Sigmoid colon (tissue), 7 donors: ENCODE data around the gene GIGYF2. TPM values are rescaled to one million over a fixed set of nuclear protein-coding genes. Genes with fewer than 3 reads are reported as not detected.

Experiments used
- DNase-seq: peaks from one replicate; pipeline ENCODE4 v3.0.0-alpha.2; 2019
- H3K27ac ChIP-seq, 4 donors: fragments of 200-600 bp; sonication (generic); one replicate each; pipeline ENCODE4 v1.5.1; 2016 to 2019; ENCODE audit warnings: mild to moderate bottlenecking in 1 of 4
- H3K27me3 ChIP-seq, 3 donors: fragments of 200-600 bp; sonication (generic); one replicate each; pipeline ENCODE4 v1.5.1; 2019; ENCODE audit warnings: mild to moderate bottlenecking in 1 of 3
- H3K36me3 ChIP-seq, 4 donors: fragments of 200-600 bp; sonication (generic); one replicate each; pipeline ENCODE4 v1.5.1; 2016 to 2019
- H3K4me1 ChIP-seq, 4 donors: fragments of 200-600 bp; sonication (generic); one replicate each; pipeline ENCODE4 v1.5.1; 2017 to 2019
- H3K4me3 ChIP-seq, 4 donors: fragments of 200-600 bp; sonication (generic); one replicate each; pipeline ENCODE4 v1.5.1; 2017 to 2019; ENCODE audit warnings: mild to moderate bottlenecking in 2 of 4, moderate library complexity in 1 of 4
- H3K9me3 ChIP-seq, 4 donors: fragments of 200-600 bp in 3 of 4; sonication (generic) in 3 of 4; one replicate each; pipeline versions ENCODE4 v1.5.1 to v1.6.1; 2013 to 2019
- CTCF ChIP-seq, 4 experiments: fragments of 450-650 bp in 3 of 4; fragments of 200-600 bp in 1 of 4; IDR thresholded peaks; one replicate each; pipeline ENCODE4 v1.5.1; 2016 to 2019; ENCODE audit warnings: antibody characterized with exemption in 4 of 4, mild to moderate bottlenecking in 3 of 4, moderate library complexity in 2 of 4
- EP300 ChIP-seq, 4 donors: sonication (generic); formaldehyde crosslinking; IDR thresholded peaks; one replicate each; pipeline ENCODE4 v1.6.1; 2017; ENCODE audit warnings: antibody characterized with exemption in 4 of 4
- POLR2A ChIP-seq, 2 donors: fragments of 450-650 bp; IDR thresholded peaks; one replicate each; pipeline ENCODE4 v1.6.1; 2016; ENCODE audit warnings: antibody characterized with exemption in 2 of 2, mild to moderate bottlenecking in 2 of 2, moderate library complexity in 2 of 2
- POLR2AphosphoS5 ChIP-seq, 4 donors: sonication (generic); formaldehyde crosslinking; IDR thresholded peaks; one replicate each; pipeline ENCODE4 v1.6.1; 2017; ENCODE audit warnings: antibody characterized with exemption in 4 of 4
- WGBS, 2 donors: extraction: QIAGEN DNeasy Blood & Tissue Kit; methylation state at CpG; one replicate each; pipeline ENCODE4 v1.1.7; 2013; 5-methylcytosine and 5-hydroxymethylcytosine counted together
- intact Hi-C: fragments of 100-400 bp; cut with DNase I; formaldehyde crosslinking; loops from one replicate; pipeline ENCODE4 v1.15.1; 2023
- polyA plus RNA-seq, 3 donors: library from polyadenylated mRNA; stranded (reverse); fragments of 200-250 nt; gene quantifications; one replicate each; pipeline ENCODE4 v1.2.3, GENCODE V29; 2013
- total RNA-seq, 4 donors: library from RNA; depleted of rRNA; stranded (reverse); fragments of >200 nt; gene quantifications; one replicate each; pipeline ENCODE4 v1.1.0, GENCODE V29; 2016
- donor health status: healthy with polysubstance abuse.
- donor health status: Bipolar disorder and iron deficiency.
- donor health status: healthy.

Gene GIGYF2
- total and polyA plus RNA-seq, 7 donors: 10.2 to 90.0 (median 62.9) TPM

GRCh38 chr2:232886176-232886575 lies 189.0 kb downstream of the GIGYF2 start:
- H3K4me1 ChIP-seq: peaks cover 0 to 4% (median 0%) of the 10 kb centered on the region in 4 donors
- no peaks in the 10 kb centered on the region for H3K36me3 ChIP-seq
- intact Hi-C loops: no loop called here
- TF ChIP-seq POLR2AphosphoS5 (IDR thresholded peaks at IDR 0.05): no peak
- TF ChIP-seq CTCF (IDR thresholded peaks at IDR 0.05): no peak
- TF ChIP-seq POLR2A (IDR thresholded peaks at IDR 0.05): no peak
- TF ChIP-seq EP300 (IDR thresholded peaks at IDR 0.05): no peak
- WGBS, 2 donors: 88 to 89% methylated on average over 11 of the region's 11 CpGs
- no peak overlapping the region for H3K4me3 ChIP-seq
- H3K9me3 ChIP-seq: no peaks in the 10 kb centered on the region
- peaks cover 2 to 27% (median 9%) of the 10 kb centered on the region in 3 donors for H3K27me3 ChIP-seq
- DNase-seq: no peak
- H3K27ac ChIP-seq: no peak overlapping the region

DNA sequence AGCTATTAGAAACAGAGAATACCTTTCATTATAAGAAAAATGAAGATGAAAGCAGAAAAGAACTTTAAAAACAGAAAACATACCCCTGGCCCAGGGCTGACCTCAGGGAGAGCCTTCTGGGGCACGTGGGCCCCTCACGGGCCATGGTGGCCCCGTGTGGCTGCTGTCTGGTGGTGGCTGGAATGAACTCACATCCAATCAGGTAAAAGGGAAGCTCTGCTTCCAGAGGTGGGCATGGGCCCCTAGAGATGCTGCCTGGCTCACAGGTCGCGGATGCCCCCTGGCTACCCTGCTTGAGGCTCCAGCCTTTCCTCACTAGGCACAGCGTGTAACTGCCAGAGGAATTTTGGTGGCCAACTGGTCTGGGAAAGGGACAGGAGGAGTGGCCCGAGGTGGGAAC lies 189.5 kb downstream of the GIGYF2 start:
- H3K27me3 ChIP-seq: peaks cover 2 to 31% (median 9%) of the 10 kb centered on the region in 3 donors
- H3K27ac ChIP-seq: no peak overlapping the region
- 85 to 87% methylated on average over 7 of the region's 7 CpGs for WGBS, 2 donors
- DNase-seq: no peak
- intact Hi-C loops: no loop called here
- peaks cover 0 to 6% (median 0%) of the 10 kb centered on the region in 4 donors for H3K4me1 ChIP-seq
- no peaks in the 10 kb centered on the region for H3K9me3 ChIP-seq
- no peaks in the 10 kb centered on the region for H3K36me3 ChIP-seq
- no peak for TF ChIP-seq EP300 (IDR thresholded peaks at IDR 0.05)
- no peak for TF ChIP-seq POLR2A (IDR thresholded peaks at IDR 0.05)
- no peak for TF ChIP-seq POLR2AphosphoS5 (IDR thresholded peaks at IDR 0.05)
- no peak for TF ChIP-seq CTCF (IDR thresholded peaks at IDR 0.05)
- no peak overlapping the region for H3K4me3 ChIP-seq

DNA sequence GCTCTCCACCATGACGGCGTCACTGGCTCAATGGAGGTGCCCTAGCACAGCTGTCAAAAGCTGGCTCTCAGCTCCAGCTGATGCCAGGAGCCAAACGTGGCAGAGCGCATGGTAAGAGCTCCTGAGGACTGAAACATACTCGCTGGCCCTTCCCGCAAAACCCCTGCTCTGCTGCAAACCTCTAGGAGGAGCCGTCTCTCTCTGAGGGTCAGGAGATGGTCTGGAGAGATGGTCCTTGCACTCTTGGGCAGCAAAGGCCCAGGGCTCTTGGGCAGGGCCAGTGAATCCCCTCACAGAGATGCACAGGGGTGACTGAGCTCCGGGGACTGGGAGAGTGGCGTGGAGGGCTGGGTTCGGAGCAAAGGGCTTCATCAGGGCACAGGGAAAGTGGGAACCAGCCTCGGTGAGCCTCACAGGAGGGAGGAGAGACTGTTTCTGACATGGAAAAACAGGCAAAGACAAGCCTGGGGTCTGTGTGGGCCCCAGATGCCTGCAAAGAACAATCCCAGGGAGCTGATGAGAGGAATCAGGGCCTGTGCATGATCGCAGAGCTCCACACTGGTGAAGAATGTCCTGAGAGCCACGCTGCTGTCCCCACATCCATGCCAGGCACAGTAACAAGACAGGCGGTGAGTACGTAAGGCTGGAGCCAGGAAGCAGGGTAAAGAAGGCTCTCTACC lies 190.2 kb downstream of the GIGYF2 start:
- Histone ChIP-seq H3K9me3 (no peaks in the 10 kb centered on the region), H3K27me3 (peaks cover 2 to 37% (median 9%) of the 10 kb centered on the region in 3 donors), H3K36me3 (no peaks in the 10 kb centered on the region), H3K4me3 (no peak overlapping the region), H3K4me1 (peaks cover 0 to 6% (median 0%) of the 10 kb centered on the region in 4 donors), H3K27ac (no peak overlapping the region)
- intact Hi-C loops: no loop called here
- WGBS, 2 donors: 85 to 87% methylated on average over 15 of the region's 15 CpGs
- TF ChIP-seq CTCF (IDR thresholded peaks at IDR 0.05) (no peak), POLR2AphosphoS5 (IDR thresholded peaks at IDR 0.05) (no peak), EP300 (IDR thresholded peaks at IDR 0.05) (no peak), POLR2A (IDR thresholded peaks at IDR 0.05) (no peak)
- no peak for DNase-seq

DNA sequence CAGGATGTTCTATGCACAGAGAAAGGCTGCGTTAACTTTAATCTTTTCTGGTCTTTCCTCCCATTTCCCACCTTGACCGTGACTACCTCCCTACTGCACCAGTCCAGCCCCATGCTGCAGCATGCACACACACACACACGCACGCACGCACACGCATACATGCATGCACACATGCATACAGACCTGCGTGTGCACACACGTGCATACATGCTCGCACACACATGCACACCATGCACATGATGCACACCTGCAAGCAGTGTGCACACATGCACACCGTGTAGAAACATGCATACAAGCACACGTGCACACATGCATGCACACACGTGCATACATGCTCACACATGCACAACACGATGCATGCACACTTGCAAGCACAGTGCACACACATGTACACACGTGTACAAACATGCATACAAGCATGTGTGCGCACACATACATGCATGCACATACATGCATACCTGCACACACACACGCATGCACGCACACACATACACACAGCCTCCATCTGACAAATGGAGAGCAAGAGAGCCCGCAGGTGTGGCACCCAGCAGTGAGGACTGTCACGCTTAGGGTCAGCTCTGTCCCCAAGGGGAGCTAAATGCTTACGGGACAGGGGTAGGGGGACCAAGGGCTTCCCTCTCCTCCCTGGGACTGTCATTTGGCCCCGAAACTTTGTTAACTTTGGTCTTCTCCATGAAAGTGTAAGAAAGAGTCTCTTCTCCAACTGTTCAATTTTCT lies 191.1 kb downstream of the GIGYF2 start:
- intact Hi-C loops: no loop called here
- WGBS, 2 donors: 82 to 86% methylated on average over 21 of the region's 21 CpGs
- DNase-seq: no peak
- peaks cover 2 to 37% (median 13%) of the 10 kb centered on the region in 3 donors for H3K27me3 ChIP-seq
- H3K4me1 ChIP-seq: peaks cover 0 to 6% (median 0%) of the 10 kb centered on the region in 4 donors
- H3K36me3 ChIP-seq: no peaks in the 10 kb centered on the region
- H3K9me3 ChIP-seq: no peaks in the 10 kb centered on the region
- H3K27ac ChIP-seq: no peak overlapping the region
- no peak overlapping the region for H3K4me3 ChIP-seq
- TF ChIP-seq CTCF (IDR thresholded peaks at IDR 0.05) (no peak), EP300 (IDR thresholded peaks at IDR 0.05) (no peak), POLR2A (IDR thresholded peaks at IDR 0.05) (no peak), POLR2AphosphoS5 (IDR thresholded peaks at IDR 0.05) (no peak)
